NCI-H446 (cell line): ENCODE measurements around the gene PHACTR4.
"Not testable (repeated sequence)": the region's sequence is repeated elsewhere in the genome, so short reads cannot be mapped to it uniquely, and the experiment has no call there.

ENCODE experiments used
- DNase-seq, 2 experiments: peaks; one replicate each; lab custom pipeline; 2025; lab: John Stamatoyannopoulos, UW

The PHACTR4 gene

GRCh38 chr1:28371010-28371377, 1.5 kb downstream of the PHACTR4 start:
- no peak for DNase-seq

DNA sequence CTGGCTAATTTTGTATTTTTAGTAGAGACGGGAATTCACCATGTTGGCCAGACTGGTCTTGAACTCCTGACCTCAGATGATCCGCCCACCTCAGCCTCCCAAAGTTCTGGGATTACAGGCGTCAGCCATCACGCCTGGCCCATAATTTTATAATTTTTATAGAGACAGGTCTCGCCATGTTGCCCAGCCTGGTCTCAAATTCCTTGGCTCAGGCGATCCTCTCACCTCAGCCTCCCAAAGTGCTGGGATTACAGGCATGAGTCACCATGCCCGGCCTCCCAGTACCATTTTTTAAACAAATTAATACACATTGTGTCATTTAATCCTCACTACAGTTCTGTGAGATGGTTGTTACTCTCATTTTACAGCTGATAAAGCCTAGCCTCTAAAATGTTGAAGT, 3.9 kb downstream of the PHACTR4 start:
- not testable (repeated sequence) for DNase-seq

DNA sequence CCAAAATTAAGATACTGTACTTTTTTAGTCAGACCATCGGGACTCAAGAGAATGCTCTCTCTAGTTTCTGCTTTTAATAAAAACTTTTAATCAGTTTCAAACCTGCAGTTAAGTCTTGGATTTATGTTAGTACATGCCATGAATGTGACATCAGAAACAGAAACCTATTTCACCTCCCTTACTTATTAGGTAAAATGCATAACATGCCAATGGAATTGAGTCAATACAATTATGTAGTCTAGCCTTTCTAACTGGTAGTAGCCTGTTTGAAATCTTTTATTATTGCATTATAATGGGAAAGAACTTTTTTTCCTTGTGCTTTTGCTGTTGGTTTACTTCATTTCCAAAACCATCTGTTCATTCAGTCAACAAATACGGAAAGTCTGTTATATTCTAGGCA, 4.8 kb downstream of the PHACTR4 start:
- no peak for DNase-seq

GRCh38 chr1:28375598-28375997, 6.1 kb downstream of the PHACTR4 start:
- DNase-seq, result not testable (repeated sequence)

- DNase-seq, result not testable (repeated sequence)
Observed at GRCh38 chr1:28376195-28376594, 6.7 kb downstream of the PHACTR4 start.

- DNase-seq, result no peak
Observed at GRCh38 chr1:28378906-28379305, 9.4 kb downstream of the PHACTR4 start.

GRCh38 chr1:28380394-28380793, 10.9 kb downstream of the PHACTR4 start:
- DNase-seq, result no peak

GRCh38 chr1:28383785-28384184, 14.2 kb downstream of the PHACTR4 start:
- DNase-seq, result not testable (repeated sequence)

DNA sequence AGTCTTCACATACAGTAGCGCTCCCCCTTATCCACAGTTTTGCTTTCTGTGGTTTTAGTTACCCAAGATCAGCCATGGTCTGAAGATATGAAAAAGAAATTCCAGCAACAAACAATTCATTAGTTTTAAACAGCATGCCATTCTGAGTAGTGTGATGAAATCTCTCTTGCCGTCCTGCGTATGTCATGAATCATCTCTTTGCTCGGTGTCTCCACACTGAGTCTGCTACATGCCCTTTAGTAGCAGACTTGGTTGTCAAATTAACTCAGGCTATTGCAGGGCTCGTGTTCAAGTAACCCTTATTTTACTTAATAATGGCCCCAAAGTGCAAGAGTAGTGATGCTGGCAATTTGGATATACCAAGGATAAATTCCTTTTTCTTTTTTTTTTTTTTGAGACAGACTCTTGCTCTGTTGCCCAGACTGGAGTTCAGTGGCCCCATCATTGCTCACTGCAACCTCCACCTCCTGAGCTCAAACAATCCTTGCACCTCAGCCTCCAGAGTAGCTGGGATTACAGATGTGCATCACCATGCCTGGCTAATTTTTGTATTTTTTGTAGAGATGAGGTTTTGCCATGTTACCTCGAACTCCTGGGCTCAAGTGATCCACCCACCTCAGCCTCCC, 22.6 kb downstream of the PHACTR4 start:
- no peak for DNase-seq

GRCh38 chr1:28394136-28394535, 24.6 kb downstream of the PHACTR4 start:
- no peak for DNase-seq

GRCh38 chr1:28395181-28395580, 25.6 kb downstream of the PHACTR4 start:
- no peak for DNase-seq

DNA sequence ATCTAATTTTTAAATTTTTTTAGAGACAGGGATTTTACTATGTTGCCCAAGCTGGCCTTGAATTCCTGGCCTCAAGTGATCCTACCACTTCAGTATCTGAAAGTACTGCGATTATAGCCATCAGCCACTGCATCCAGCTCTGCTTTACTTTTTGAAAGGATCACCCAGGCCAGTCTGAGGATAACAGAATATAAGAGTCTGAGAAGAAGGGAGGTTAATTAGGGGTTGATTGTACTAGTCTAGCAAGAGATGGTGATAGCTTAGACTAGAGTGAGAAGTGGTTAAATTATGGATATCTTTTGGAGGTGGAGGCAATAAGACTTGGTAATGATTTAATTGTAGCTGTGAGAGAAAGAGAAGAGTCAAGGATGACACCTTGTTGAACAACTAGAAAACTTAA, 32.2 kb downstream of the PHACTR4 start:
- DNase-seq, result no peak

GRCh38 chr1:28409090-28409489, 39.5 kb downstream of the PHACTR4 start:
- DNase-seq, result no peak

GRCh38 chr1:28411656-28412055, 42.1 kb downstream of the PHACTR4 start:
- no peak for DNase-seq

GRCh38 chr1:28412731-28413130, 43.2 kb downstream of the PHACTR4 start:
- DNase-seq, result no peak

GRCh38 chr1:28416509-28417194, 47.1 kb downstream of the PHACTR4 start:
- DNase-seq, result no peak

GRCh38 chr1:28417441-28417922, 47.9 kb downstream of the PHACTR4 start:
- DNase-seq, result no peak

- DNase-seq, result no peak
Observed at GRCh38 chr1:28417926-28418637, 48.5 kb downstream of the PHACTR4 start.

DNA sequence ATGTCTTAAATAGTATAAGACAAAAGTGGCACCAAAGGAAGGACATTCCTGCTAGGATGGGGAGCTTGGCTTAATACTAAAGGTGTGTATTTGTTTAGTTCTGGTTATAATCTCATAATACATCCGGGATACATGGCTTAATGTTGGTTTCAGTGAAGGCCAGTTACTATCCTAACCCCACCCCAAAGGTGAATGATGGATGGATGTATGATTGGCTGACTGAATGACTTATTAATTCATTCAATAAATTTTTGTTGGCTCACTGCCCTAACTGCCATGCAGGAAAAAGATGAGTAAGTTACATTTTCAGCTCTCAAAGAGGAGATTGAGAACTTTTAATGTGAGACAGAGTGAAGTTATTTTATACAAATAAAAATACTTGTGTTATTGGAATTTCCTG, 52.2 kb downstream of the PHACTR4 start:
- no peak for DNase-seq

DNA sequence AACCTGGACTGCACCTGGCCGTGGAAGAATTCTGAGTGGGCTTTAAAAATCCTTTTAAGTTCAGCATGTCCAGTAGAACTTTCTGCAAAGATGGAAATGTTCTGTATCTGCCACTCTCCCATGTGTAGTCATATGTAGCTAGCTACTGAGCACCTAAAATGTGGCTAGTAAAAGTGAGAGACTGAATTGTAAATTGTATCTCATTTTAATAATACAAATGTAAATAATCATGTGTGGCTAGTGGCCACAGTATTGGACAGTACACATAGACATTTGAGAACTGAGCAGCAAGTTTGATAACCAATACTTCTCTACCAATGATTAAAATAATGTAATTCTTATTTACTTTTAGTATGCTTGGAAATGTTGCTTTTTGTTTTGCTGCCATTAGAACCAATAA, 57.3 kb downstream of the PHACTR4 start:
- no peak for DNase-seq

DNA sequence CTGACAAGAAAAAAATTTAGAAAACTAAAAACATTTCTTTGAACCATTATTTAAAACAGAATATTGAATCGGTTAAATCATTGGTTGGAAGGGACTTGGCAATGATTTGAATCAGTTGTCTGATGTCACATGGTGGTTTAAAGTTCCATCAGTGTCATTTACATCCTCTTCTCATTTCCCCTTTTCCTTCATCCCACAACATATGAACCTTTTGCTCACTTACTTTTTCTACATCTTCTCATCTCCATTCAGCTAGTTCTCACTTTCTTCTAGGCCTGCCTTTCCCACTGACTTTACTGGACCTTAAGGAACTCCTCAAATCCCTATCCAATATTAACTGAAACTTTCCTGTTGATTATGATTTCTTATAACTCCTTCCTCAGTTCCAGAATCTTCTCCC, 58.5 kb downstream of the PHACTR4 start:
- no peak for DNase-seq

GRCh38 chr1:28428990-28429520, 59.5 kb downstream of the PHACTR4 start:
- no peak for DNase-seq

- DNase-seq, result no peak
Observed at GRCh38 chr1:28436211-28436769, 66.8 kb downstream of the PHACTR4 start.
